Kidney (tissue), 14 donors: ENCODE results near the gene ERFL. TPM values are rescaled to one million over a fixed set of nuclear protein-coding genes. Genes with fewer than 3 reads are reported as not detected.

ENCODE experiments used
- DNase-seq, 5 donors: peaks; one replicate each; pipeline ENCODE4 v3.0.0-alpha.2; 2013 to 2020
- FAIRE-seq: peaks from 2 replicates; lab custom pipeline; 2012; peaks lifted over from hg19 to GRCh38; lab: Jason Lieb, UNC
- H3K27ac ChIP-seq, 2 donors: one replicate each; pipeline ENCODE4 v1.7.0; 2013; ENCODE audit warnings: low read depth in 2 of 2, low read length in 2 of 2, inconsistent platforms in 1 of 2
- H3K27me3 ChIP-seq: one replicate; pipeline ENCODE4 v1.7.1; 2013; ENCODE audit warnings: low read length, inconsistent platforms; ENCODE audit not compliant: control insufficient read depth, insufficient read depth
- H3K36me3 ChIP-seq, 3 donors: one replicate each; pipeline versions ENCODE4 v1.7.0 to v1.7.1; 2013; ENCODE audit warnings: low read length in 3 of 3, control low read depth in 1 of 3, inconsistent platforms in 1 of 3; ENCODE audit not compliant: insufficient read depth in 3 of 3, control insufficient read depth in 2 of 3
- H3K4me1 ChIP-seq, 3 donors: one replicate each; pipeline versions ENCODE4 v1.7.0 to v1.7.1; 2013; ENCODE audit warnings: low read length in 3 of 3, inconsistent platforms in 1 of 3, low read depth in 1 of 3; ENCODE audit not compliant: control insufficient read depth in 2 of 3, insufficient read depth in 2 of 3
- H3K4me3 ChIP-seq, 3 donors: one replicate each; pipeline versions ENCODE4 v1.7.0 to v1.8.1; 2013; ENCODE audit warnings: low read length in 3 of 3, control low read depth in 1 of 3, inconsistent platforms in 1 of 3
- H3K9ac ChIP-seq, 3 donors: one replicate each; pipeline versions ENCODE4 v1.7.0 to v1.7.1; 2013; ENCODE audit warnings: low read length in 3 of 3, control low read depth in 1 of 3, inconsistent platforms in 1 of 3
- H3K9me3 ChIP-seq, 3 donors: one replicate each; pipeline versions ENCODE4 v1.7.0 to v1.7.1; 2013; ENCODE audit warnings: low read length in 3 of 3, control low read depth in 1 of 3, inconsistent platforms in 1 of 3; ENCODE audit not compliant: control insufficient read depth in 2 of 3, insufficient read depth in 1 of 3
- intact Hi-C: fragments of 100-400 bp; cut with DNase I; formaldehyde crosslinking; loops from one replicate; pipeline ENCODE4 v1.11.1; 2022
- polyA plus RNA-seq: library from polyadenylated mRNA; stranded (reverse); fragments of 350-450 nt; fragmentation: Illumina TruSeq; extraction: RNeasy Lipid Tissue Mini Kit (QIAGEN cat#74804); gene quantifications from one replicate; pipeline ENCODE4 v1.2.3, GENCODE V29; 2014; ENCODE audit warnings: low read depth, low replicate concordance; ENCODE audit not compliant: insufficient read depth
- total RNA-seq: library from RNA; stranded (reverse); fragmentation: NEBNext Ultra II Directional; extraction: Animal tissue kit (Norgen Biotek cat#: 25700); gene quantifications from one replicate; pipeline ENCODE4 v1.2.1, GENCODE V29; 2021
- TF ChIP-seq, protein P1 (sequence below): IDR thresholded peaks from 3 replicates; pipeline ENCODE4 v1.5.1; 2012; ENCODE audit warnings: mild to moderate bottlenecking, moderate library complexity, borderline replicate concordance; ENCODE audit not compliant: insufficient read depth; ENCODE audit errors: extremely low read depth
- donor health status: control.
- donor health status: control.
- donor health status: control.
- donor health status: control.
- donor health status: control.
- donor health status: DM: yes; HTN: yes; CAD: no.
- donor health status: Normal renal cell carcinoma (clear cell type).

The ERFL gene
- total and polyA plus RNA-seq, 2 donors from 2014 or later, result 0.69 TPM; not detected in 1

DNA sequence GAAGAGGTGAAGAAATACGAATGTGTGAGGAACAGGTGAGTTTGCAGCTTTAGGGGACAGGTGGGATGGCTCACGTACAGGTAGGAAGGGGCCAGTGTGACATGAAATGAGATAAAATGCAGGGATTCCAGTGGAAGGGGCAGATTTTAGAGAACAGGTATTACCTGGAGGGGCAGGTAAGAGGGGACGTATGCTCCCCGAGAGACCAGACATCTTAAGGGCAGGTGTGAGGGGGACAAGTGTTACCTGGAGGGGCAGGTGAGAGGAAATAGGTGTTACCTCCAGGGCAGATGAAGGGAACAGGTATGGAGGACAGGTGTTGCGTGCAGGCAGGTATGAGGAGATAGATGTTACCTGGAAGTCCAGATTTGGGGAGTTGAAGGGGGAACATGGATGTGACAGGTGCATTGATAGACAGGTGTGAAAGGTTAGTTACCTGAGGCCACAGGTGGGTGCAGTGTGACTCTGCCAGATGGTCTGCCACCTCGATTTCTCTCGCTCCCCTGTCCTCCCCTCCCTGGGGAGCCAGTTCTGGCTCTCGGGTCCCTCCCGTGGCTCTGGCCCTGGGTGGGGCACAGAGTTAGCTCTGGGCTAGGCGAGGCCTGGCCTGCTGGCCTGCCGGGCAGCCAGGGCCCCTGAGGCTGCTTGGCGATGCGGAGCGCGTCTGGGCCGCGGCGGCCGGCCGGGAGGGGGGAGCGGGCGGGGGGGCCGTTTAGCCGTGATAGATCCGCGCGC lies 2.1 kb downstream of the ERFL start:
- Histone ChIP-seq H3K4me1 (peaks cover 0 to 6% (median 4%) of the 10 kb centered on the region in 3 donors), H3K9me3 (no peaks in the 10 kb centered on the region), H3K4me3 (no peak overlapping the region), H3K9ac (no peak overlapping the region), H3K27me3 (peaks cover 76% of the 10 kb centered on the region), H3K27ac (no peak overlapping the region), H3K36me3 (no peaks in the 10 kb centered on the region)
- no peak for FAIRE-seq
- TF ChIP-seq, protein P1, sequence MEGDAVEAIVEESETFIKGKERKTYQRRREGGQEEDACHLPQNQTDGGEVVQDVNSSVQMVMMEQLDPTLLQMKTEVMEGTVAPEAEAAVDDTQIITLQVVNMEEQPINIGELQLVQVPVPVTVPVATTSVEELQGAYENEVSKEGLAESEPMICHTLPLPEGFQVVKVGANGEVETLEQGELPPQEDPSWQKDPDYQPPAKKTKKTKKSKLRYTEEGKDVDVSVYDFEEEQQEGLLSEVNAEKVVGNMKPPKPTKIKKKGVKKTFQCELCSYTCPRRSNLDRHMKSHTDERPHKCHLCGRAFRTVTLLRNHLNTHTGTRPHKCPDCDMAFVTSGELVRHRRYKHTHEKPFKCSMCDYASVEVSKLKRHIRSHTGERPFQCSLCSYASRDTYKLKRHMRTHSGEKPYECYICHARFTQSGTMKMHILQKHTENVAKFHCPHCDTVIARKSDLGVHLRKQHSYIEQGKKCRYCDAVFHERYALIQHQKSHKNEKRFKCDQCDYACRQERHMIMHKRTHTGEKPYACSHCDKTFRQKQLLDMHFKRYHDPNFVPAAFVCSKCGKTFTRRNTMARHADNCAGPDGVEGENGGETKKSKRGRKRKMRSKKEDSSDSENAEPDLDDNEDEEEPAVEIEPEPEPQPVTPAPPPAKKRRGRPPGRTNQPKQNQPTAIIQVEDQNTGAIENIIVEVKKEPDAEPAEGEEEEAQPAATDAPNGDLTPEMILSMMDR, result no peak
- no peak for DNase-seq
- intact Hi-C loops, result no loop called here

DNA sequence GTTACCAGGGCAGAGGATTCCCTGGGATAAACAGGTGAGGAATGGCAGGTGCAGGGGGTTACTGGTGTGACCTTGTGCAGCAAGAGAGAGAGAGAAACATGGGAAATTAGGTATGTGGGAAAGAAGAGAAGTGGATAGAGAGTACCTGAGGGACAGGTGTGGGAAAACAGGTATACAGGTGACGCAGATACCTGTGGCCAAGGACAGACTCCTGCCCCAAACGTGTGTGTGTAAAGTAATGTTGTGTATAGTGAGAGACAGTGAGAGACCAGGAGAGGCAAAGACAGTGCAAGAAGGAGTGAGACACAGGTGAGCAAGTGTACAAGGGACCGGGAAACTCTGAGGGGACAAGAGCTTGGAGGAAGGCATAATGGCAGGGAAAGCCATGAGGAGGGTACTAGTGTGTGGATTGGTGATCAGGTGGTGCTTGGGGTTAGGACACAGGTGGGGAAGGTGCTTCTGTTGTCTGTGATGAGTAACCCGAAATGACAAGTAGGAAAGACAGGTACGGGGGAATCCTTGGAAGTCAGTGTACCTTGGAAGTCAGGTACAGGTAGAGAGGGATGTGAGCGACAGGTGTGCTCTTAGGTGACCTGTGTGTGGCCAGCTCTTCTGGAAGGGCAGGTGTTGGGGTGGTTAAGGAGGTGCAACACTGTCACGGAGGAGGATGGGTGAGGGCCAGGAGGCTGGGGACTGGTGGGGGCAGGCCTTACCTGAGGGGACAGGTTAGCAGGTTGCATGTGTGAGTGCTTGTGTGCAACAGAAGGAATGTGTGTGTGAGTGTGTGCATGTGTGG lies 2.8 kb downstream of the ERFL start:
- TF ChIP-seq, protein P1, result no peak
- H3K27me3 ChIP-seq, result peaks cover 72% of the 10 kb centered on the region
- intact Hi-C loops, result no loop called here
- FAIRE-seq (no peak), DNase-seq (no peak)
- no peak overlapping the region for H3K9ac ChIP-seq
- H3K36me3 ChIP-seq, result no peaks in the 10 kb centered on the region
- no peak overlapping the region for H3K4me3 ChIP-seq
- no peak overlapping the region for H3K27ac ChIP-seq
- H3K4me1 ChIP-seq, result peaks cover 0 to 6% (median 4%) of the 10 kb centered on the region in 3 donors
- H3K9me3 ChIP-seq, result no peaks in the 10 kb centered on the region

DNA sequence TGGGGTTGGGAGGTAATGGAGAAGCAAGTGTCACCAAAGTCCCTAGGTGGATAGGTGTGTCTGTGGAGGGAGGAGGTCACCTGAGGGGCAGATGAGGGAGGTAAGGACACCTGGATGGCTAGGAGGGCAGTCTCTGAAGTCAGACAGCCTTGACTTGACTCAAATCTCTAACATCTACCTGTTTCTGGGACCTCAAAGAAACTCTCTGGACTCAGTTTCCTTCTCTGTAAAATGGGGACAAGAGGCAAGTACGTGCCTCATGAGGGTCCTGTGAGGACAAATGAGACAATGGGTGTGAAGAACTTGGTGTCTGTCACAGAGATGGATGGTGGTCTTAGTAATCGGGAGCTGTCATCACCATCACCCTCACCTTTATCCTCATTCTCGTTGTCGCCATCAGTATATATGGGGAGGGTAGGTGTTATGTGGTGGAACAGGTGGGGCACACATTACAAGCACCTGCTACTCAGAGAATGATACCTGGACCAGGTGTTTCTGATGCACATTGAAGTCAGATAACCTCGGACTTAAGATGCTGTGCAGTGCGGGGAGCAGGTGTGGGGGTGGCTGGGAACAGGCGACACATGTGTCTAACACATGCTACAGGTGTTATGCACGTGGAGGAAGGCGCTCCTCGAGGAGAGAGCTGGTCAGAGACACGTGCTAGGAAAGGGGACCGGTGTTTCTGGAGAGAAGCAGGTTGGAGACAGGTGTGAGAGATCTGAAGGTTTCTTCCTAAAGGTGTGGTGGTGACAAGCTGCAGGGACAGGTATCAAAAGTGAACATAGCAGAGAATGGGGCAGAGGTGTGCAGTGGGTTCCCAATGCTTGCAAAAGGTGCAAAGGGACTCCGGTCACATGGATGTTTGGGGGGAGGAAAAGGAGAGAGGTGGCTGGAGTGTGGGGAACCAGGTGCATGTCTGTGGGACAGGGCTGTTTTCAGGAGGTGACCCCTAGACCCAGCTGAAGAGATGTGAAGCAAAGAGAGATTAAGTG lies 3.8 kb downstream of the ERFL start:
- H3K4me3 ChIP-seq, result no peak overlapping the region
- H3K9ac ChIP-seq, result no peak overlapping the region
- intact Hi-C loops, result no loop called here
- no peak overlapping the region for H3K27ac ChIP-seq
- peaks cover 0 to 6% (median 4%) of the 10 kb centered on the region in 3 donors for H3K4me1 ChIP-seq
- peaks cover 68% of the 10 kb centered on the region for H3K27me3 ChIP-seq
- H3K9me3 ChIP-seq, result peaks cover 0 to 4% (median 0%) of the 10 kb centered on the region in 3 donors
- TF ChIP-seq, protein P1, result no peak
- no peak for DNase-seq
- H3K36me3 ChIP-seq, result no peaks in the 10 kb centered on the region
- no peak for FAIRE-seq
